ENCODE measurements around the gene MACROD2.
"Not testable (repeated sequence)": the region's sequence is repeated elsewhere in the genome, so short reads cannot be mapped to it uniquely, and the experiment has no call there.

Gene MACROD2

DNA sequence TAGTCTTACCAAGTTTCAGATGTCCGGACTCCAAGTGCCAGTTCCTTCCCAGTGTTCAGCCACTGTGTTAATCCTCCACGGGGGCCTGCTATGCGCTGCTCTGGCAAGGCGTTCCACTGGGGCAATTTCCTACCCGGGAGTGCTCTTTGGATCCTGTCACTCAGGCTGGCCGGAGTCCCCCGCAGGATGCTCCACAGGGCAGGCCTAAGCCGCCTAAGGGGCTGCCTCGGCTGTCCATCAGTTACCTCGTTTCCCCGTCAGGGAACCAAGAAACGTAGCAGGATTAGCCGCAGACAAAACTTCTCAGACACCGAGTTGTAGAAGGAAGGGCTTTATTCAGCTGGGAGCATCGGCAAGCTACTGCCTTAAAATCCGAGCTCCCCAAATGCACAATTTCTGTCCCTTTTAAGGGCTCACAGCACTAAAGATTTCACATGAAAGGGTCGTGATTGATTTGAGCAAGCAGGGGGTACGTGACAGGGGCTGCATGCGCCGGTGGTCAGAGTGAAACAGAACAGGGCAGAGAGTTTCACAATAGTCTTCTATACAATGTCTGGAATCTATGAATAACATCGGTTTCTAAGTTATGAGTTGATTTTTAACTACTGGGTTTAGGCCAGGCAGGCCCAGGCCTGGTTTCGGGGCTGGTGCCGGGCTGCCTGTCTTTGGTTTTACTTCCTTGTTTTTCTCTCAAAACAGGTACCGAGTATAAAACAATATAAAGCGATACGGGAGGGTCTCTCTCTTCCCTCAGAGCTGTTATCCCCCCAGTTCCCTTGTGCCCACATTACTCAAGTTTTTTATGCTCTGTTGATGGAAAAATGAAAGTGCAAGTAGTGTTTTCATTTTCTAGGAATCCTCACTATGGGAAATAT is 1990.4 kb downstream of the MACROD2 start:
- not testable (repeated sequence) for DNase-seq

DNA sequence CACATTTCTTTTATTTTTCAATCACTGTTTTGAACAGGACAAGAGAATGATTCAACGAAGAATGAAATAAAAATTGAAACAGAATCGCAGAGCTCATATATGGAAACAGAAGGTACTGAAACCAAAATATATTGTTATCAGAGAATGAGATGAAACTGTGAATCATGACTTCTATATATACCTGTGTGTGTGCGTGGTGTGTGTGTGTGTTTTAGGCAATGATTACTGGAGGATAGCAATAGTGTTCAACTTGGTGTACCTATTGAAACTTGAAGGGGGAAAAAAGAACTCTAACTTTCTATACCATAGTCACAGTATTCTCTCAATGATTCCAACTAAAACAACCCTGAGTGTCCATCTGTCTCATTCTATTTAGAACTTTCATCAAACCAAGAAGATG is 1991.4 kb downstream of the MACROD2 start:
- no peak for DNase-seq

DNA sequence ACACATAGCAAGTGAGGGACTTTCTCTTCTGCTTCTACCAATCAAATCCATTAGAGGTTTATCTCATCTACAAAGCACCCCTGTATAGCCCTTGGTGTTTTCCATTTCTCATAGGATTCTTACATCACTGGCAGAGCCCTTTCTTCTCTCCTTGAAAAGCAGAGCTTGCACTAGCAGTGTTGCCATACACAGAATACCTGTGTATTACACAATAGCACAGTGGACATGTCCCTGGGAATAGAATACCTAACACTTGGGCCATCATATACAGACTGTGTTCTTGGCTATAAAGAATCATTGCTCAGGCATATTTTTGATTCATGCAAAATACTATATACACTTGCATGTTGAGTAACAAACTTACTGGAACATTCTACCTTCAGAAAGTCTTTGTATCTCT is 1996.0 kb downstream of the MACROD2 start:
- no peak for DNase-seq

DNA sequence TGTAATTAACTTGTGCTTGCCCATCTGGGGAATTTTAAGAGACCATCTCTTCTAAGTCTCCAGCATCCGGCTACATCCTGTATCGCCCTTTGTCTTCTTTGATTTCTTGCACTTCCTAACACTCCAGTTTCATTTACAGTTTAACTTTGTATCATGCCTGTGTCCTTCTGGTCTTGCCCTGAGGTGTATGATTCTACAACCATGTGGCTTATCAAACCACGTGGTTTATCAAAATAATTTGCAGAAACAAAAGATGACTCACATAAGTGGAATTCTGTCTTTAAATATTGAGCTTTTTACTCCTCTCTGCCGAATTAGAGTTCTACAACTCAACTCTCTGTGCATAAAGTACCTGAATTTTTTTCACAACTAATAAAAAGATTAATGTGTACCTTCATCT is 1997.2 kb downstream of the MACROD2 start:
- DNase-seq = no peak

DNA sequence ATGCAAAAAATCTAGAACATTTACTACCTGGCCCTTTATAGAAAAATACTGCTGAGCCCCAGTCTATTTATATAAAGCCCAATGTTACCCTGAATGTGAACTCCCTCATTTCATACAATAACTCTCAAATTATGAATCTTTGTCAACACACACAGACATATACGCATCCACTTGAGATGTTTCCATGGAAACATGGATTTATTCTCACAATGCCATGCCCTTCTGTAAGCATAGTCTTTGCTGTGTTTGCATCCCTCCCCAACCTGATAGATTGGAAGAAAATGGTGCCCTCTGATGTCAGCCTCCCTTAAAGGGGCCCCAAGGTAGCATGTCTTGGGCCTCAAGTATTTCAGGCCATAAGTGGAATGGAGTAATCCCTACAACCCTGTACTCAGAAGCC is 2004.8 kb downstream of the MACROD2 start:
- no peak for DNase-seq

DNA sequence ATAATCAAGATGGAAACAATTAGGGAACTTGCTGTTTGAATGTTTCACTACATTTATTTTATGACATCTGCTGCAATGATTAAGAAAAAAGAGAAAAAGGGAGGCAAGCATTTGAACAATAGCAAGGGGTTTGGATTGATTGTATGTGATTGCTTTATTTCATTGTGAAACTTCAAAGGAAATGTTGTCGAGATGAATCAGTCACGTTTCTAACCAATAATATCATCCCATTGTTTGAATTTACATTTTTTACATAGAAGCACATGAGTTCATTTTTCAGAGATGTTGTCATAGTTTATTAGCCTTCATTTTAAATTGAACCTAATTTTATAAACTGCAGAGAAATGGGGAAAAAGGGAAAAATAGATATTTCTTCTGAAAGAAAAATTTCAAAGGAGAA is 2006.0 kb downstream of the MACROD2 start:
- DNase-seq = no peak

DNA sequence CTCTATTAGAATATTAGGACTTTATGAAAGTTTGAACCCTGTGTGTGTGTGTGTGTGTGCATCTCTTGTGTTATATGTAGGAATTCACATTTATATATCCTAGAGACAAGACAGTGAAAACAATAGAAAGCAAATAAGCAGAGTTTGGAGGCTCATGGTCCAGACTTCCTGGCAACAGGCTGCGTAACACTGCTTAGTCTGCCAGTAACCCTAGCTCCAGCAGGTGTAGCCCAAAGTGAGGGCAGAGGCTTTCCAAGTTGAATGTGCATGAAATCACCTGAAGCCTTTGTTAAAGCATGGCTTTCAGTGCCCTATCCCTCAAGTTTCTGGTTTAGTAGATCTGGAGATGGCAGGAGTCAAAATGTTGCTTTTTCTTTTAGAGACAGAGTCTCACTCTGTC is 2008.0 kb downstream of the MACROD2 start:
- no peak for DNase-seq

DNA sequence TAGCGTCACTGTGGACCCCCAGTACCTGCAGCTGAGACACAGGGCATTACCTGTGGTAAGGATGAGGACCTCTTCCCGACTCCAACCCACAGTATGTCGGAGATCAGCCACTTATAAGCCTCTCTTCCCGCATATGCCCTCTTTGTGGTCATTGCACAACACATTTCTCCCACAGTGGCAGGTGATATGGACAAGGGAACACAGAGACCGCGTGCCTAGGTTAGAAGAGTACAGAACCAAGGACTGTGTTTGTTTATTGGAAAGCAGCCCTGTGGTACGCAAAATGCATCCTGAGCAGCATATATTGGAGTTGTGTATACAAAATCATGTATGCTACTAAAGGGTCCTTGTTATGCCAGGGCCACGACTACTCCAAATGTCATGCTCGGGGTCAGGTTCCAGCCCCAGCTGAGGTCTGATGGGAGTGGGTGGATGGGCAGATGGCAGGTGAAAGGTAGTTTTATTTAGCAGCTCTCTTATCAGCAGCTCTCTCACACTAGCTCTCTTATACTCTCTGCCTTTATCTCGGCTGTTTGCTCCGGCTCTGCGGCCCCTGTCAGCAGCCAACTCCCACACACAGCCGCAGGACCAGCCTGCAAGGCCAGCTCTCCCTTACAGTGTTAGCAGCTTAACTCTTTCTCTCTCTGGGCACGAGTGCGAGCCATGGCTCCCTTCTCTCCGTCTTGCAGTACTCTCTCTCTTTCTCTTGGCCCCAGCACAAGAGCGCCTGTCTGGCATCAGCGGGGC is 2009.0 kb downstream of the MACROD2 start:
- DNase-seq = no peak

DNA sequence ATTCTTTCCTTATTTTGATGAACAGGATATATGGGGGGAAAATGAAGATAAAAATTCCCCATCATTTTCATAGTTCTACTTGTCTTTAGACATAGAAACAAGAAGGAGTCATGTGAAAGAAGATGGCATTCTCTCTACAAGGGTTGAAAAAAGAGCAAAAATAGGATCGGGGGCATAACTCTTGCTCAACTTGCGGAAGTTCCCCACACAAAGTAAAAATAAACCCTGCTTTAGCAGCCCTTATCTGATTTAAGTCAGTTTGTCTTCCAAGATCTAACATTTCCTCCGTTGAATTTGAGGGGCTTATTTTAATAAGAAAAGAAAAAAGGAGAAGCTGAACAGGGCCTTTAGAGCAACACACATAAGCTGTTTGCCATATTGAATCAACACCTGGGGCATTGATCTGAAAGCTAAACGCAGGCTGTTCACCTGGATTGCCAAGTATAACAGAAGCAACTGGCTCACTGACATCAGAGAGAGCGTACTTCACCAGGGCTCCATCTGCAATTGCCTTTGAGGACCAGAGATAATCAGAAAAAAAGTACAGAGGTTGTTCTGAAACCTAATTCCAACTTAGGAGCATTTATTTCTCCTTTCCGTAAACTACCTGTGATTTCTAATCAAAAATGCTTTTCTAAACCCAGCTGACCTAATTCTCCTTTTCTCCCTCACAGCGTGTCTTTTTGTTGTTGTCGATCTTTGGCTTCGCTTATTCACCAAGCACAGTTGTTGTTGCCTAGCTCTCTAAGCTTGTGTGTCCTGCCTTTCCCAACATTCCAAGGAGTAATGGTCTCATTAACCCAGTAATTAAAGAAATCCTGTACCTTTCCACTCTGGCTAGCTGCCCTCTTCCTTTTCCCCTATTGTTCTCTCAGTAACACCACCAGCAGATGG is 2010.0 kb downstream of the MACROD2 start:
- no peak for DNase-seq

DNA sequence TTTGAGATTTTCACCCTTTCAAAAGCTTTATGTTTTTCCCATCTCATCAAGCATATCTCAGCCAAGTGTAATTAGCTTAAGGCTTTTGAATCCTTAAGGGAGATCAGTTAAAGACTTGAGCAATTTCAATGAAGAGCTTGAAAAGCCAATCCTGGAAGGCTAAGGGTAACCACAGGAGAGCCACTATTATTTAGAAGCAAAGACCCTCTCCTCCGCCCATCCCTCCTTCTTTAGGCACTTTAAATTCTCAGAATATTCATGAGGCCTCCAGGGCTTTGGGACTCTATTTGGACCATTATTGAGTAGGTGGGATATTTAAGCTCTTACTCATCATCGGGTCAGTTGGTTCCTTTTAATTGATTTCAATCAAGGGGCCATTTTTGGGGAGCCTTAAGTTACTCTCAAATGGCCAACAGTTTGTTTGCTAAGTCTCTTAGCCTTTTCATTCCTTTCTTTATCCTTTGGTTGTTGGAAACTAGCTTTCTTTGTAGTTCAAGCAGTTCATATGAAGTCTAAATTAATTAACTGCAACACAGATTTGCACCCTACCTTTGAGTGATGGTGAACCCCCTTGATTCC is 2010.7 kb downstream of the MACROD2 start:
- no peak for DNase-seq

DNA sequence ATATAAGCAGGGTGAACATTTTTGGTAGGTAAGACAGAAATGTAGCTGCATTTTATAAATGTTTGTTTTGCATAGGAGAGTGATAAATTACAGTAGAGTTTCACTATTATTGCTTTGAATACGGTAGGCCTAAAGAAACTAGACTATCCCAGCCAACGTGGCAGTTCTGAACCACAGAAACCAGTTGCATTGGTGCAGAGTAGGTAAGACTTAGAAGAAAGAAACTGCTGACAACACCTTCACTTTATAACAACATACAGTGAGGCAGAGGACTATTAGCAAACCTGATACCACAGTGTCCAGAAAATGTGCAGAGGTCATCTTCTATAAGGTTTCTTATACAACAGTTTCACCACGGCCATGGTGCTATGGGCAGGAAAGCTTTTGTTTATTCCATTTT is 2011.8 kb downstream of the MACROD2 start:
- DNase-seq = no peak

DNA sequence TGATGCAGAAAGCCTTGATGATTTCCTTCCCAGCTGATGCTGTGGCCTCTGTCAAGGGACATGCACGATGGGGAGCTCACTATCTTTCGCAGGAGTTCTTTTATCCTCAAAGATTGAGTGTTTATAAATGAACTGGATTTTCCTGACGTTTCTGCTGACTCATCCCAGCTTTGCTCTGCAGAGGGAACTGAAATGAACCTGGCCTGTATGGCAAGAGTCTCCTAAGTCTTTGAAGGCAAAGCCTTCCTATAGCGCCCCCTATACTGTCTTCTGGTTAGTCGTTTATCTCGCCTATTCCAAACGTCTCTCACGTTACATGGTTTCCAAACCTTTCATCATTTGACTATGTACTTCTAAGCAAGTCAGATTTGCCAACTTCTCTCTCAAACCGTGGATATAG is 2012.6 kb downstream of the MACROD2 start:
- no peak for DNase-seq

DNA sequence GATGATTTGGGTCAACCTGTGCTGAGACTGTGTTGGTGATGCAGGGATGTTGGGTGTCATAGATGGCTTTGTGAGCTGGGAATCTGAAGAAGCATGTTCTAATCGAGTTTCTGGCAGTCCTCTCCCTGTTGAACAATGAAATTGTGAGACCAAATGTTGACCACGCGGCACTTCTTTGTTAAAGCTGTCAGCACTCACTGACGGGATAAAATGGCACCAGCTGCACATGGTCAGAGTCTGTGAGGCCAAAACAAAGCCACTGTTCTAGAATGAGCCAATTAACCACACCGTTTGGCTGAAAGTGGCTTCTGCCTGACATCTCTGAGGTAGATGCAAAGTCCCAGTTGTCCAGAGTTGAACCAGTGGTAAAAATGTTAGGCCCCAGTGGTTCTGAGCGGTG is 2015.7 kb downstream of the MACROD2 start:
- no peak for DNase-seq

DNA sequence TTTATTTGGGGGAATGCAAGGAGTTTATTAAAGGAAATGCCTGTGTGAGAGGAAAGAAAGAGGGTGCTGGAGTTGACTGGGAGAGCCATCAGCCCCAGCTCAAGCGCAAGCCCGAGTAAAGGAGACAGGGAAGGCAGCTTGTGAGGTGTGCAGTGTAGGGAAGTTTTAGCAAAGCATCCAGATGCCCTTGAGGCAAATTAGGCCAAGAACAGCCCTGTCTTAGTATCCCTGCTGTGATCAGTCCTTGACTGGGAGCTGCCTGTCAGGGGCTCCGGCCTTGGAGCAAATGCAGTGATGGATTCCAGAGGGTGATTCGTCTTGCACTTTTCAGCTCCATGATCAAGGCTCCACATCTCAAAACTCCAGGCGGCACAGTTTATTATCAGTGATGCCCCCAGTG is 2016.2 kb downstream of the MACROD2 start:
- DNase-seq = no peak

DNA sequence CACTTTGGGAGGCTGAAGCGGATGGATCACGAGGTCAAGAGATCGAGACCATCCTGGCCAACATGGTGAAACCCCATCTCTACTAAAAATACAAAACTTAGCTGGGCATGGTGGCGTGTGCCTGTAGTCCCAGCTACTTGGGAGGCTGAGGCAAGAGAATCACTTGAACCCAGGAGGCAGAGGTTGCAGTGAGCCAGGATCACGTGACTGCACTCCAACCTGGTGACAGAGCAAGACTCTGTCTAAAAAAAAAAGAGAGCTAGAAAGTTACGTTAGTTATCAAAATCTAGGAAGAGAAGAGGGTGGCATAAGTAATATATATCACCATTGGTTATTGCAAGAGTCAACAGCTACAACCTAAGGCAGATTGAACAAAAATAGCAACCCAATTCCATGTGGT is 2017.6 kb downstream of the MACROD2 start:
- not testable (repeated sequence) for DNase-seq

DNA sequence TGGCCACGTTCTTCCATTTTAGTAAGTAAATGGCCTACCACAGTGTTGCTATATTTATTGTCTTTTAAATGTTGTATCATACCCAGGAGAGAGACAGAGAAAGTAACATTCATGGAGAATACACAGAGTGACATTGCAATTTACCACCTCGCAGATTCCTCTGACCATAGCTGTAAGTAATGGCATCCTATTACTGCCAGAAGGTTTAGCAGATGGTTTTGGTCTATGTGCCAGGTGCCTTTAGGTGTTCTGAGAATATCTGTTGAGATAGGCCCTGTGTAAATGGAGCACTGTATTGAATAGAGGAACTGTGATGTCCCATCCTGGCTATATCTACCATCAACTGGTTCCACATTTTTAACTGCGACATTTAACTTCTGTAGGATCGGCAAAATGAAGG is 2018.3 kb downstream of the MACROD2 start:
- DNase-seq = no peak

DNA sequence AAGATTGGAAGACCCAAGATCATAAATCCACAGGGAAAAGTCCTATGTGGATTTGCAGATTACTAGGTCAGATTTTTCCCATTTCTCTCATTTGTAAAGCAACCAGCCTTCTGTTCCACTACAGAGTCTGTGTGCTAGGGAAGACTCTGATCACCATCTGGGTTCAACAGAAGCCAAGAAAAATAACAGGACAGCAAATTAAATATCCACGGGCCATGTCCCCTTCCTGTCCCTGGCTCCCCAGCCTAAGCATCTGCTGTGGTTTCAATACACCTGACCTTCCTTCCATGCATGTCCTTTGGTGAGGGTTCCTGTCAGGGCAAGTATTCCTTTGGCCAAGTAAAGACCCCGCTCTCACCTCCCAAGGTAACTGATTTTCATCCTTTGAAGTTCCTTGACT is 2019.1 kb downstream of the MACROD2 start:
- no peak for DNase-seq

DNA sequence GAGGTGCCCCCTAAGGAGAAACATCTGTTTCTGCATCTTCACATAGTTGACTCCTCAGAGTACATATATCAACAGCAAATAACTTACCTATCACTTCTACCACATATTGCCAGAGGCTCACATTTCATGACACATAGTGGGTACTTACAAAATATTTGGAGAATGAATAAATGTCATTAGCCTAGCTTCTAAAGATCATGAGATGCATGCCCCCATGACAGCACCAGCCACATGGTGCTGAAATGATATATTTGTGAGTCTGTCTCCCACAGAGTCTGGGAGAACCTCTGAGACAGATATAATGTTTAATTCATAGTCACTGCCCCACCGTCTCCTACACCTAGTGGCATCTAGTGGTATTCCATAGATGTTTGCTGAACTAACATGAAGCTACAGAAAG is 2022.3 kb downstream of the MACROD2 start:
- DNase-seq = no peak

DNA sequence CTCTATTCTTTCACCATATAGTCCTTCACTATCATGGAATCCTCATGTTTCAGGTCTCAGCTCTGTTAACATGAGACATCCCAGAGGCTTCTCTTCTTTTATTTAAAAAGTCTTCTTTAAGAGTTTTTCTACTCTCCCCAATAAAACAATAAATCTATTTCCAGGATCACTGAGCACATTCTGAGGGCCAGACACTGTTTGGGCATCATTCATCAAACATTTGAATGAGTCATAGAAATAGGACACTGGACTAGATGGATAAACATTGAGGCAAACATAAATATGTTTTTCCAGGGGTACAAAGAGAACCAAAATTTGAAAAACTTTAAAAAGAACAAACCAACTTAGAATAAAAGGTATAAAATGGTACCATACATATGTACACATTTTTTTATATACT is 2023.6 kb downstream of the MACROD2 start:
- DNase-seq = no peak

DNA sequence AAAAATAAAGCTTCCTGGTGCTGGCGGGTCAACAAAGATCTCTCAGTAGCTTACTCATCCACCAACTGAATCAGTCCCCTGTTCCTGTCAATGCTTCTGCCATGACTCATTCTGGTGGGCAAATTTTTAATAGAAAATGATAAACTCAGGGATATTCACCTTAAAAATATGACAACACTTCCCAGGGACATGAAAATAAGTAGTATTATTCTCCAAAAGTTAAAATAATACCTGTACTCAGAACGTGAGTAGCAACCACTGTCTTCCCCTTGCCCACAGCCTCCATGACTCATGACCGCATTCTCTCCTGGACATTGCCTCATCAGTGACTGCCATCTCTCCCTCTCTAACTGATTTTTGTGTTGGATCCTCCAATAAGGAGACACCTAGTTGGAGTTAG is 2025.7 kb downstream of the MACROD2 start:
- no peak for DNase-seq

DNA sequence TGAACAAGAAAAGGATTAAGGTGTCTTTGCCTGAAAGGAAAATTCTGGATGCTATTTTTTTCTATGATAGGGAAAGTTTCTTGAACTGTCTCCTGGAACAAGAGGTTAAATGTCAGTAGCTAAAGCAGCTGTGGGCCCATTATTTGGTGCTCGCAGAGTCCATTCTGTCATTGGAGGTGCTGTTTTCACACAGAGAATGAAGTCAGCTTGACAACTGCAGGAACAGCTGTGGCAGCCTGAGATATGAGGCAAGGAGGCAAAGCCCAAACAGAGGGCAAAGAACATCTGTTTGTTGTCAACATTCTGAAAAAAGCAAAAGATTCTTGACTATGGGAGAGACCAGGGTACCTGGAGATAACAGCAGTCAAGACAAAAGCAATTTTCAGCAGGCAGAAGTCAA is 2029.8 kb downstream of the MACROD2 start:
- no peak for DNase-seq

DNA sequence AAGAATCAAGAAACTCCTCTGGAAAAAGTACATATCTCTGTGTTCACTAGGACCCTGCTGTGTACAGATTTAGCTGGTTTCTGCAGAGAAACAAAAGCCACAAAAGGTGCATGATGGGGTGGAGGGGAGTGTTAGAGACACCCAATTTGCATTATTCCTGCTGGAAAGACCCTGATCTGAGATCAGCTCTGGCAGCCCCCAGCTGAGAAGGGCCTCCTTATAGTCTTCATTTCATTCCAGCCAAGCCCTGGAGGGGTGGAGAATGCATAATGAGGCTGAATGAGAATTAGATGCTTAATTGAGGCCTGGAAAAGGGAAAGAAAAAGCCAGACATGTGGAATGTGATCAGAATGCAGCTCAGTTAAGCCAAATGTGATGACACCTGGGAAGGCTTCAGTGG is 2032.4 kb downstream of the MACROD2 start:
- no peak for DNase-seq

DNA sequence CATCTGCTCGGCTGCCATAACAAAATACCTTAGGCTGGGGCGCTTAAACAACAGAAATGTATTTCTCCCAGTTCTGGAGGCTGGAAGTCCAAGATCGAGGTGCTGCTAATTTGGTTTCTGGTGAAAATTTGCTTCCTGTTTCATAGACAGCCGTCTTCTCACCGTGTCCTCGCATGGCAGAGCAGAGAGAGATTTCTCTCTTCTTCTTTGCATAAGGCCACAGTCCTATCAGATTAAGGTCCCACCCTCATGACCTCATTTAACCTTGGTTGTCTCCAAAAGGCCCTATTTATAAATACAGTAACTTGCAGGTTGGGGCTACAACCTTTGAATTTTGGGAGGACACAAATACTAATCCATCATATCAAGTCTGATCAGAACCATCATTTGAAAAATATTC is 2033.6 kb downstream of the MACROD2 start:
- no peak for DNase-seq
